H9 (cell line): Measurements from ENCODE around the gene SKIDA1. TPM values are rescaled to one million over a fixed set of nuclear protein-coding genes. Genes with fewer than 3 reads are reported as not detected.
A peak's percentile ranks its signal among the peaks of the same experiment; 100 is the strongest.

Experiments used
- DNase-seq: peaks from one replicate; pipeline ENCODE4 v3.0.0-alpha.2; 2017
- H2AFZ ChIP-seq: one replicate; pipeline ENCODE4 v1.6.1; 2013; ENCODE audit warnings: mild to moderate bottlenecking, low read length, control low read depth, moderate library complexity
- H2AK5ac ChIP-seq: 2 replicates; pipeline ENCODE4 v1.6.1; 2013; ENCODE audit warnings: low read length, control low read depth, mixed read lengths; ENCODE audit not compliant: insufficient read length
- H2BK120ac ChIP-seq: one replicate; pipeline ENCODE4 v1.6.1; 2013; ENCODE audit warnings: low read depth, mild to moderate bottlenecking, low read length, control low read depth, inconsistent platforms; ENCODE audit not compliant: poor library complexity, severe bottlenecking
- H2BK12ac ChIP-seq: 2 replicates; pipeline ENCODE4 v1.6.1; 2013; ENCODE audit warnings: low read length, control low read depth, mixed read lengths, low read depth; ENCODE audit not compliant: insufficient read length
- H2BK15ac ChIP-seq: 2 replicates; pipeline ENCODE4 v1.6.1; 2013; ENCODE audit warnings: low read depth, low read length, control low read depth
- H2BK20ac ChIP-seq: one replicate; pipeline ENCODE4 v1.6.1; 2013; ENCODE audit warnings: low read depth, mild to moderate bottlenecking, low read length, control low read depth, inconsistent platforms; ENCODE audit not compliant: poor library complexity, severe bottlenecking
- H2BK5ac ChIP-seq: 2 replicates; pipeline ENCODE4 v1.6.1; 2013; ENCODE audit warnings: low read length, control low read depth, mixed read lengths; ENCODE audit not compliant: insufficient read length
- H3K14ac ChIP-seq: 2 replicates; pipeline ENCODE4 v1.6.1; 2013; ENCODE audit warnings: low read length, control low read depth; ENCODE audit not compliant: insufficient read depth
- H3K18ac ChIP-seq: 2 replicates; pipeline ENCODE4 v1.6.1; 2013; ENCODE audit warnings: low read depth, mild to moderate bottlenecking, mixed read lengths, low read length, control low read depth; ENCODE audit not compliant: insufficient read length
- H3K23ac ChIP-seq: 2 replicates; pipeline ENCODE4 v1.6.1; 2013; ENCODE audit warnings: low read length, control low read depth, mixed read lengths, low read depth; ENCODE audit not compliant: insufficient read length
- H3K23me2 ChIP-seq: 2 replicates; pipeline ENCODE4 v1.6.1; 2013; ENCODE audit warnings: low read depth, mild to moderate bottlenecking, mixed read lengths, low read length, control low read depth; ENCODE audit not compliant: insufficient read length, poor library complexity, severe bottlenecking
- H3K27ac ChIP-seq: 2 replicates; pipeline ENCODE4 v1.5.1; 2013; ENCODE audit warnings: low read length, control low read depth, mixed read lengths, low read depth; ENCODE audit not compliant: insufficient read length
- H3K27me3 ChIP-seq: 2 replicates; pipeline ENCODE4 v1.6.1; 2013; ENCODE audit warnings: low read length, control low read depth, inconsistent platforms; ENCODE audit not compliant: insufficient read depth
- H3K4ac ChIP-seq: 2 replicates; pipeline ENCODE4 v1.6.1; 2013; ENCODE audit warnings: low read depth, mild to moderate bottlenecking, control low read depth, inconsistent platforms, low read length, moderate library complexity
- H3K4me1 ChIP-seq: 2 replicates; pipeline ENCODE4 v1.6.1; 2013; ENCODE audit warnings: low read length, control low read depth, inconsistent platforms; ENCODE audit not compliant: insufficient read depth
- H3K4me2 ChIP-seq: 2 replicates; pipeline ENCODE4 v1.6.1; 2013; ENCODE audit warnings: low read length, control low read depth, mixed read lengths; ENCODE audit not compliant: insufficient read length, insufficient read depth
- H3K56ac ChIP-seq: 2 replicates; pipeline ENCODE4 v1.6.1; 2013; ENCODE audit warnings: low read depth, mild to moderate bottlenecking, mixed read lengths, low read length, control low read depth; ENCODE audit not compliant: insufficient read length
- H3K79me1 ChIP-seq: 2 replicates; pipeline ENCODE4 v1.6.1; 2013; ENCODE audit warnings: low read depth, mild to moderate bottlenecking, moderate library complexity, low read length, control low read depth, inconsistent platforms; ENCODE audit not compliant: insufficient read depth, poor library complexity, severe bottlenecking
- H3K79me2 ChIP-seq: 2 replicates; pipeline ENCODE4 v1.6.1; 2013; ENCODE audit warnings: low read length, control low read depth, inconsistent platforms; ENCODE audit not compliant: insufficient read depth
- H3K9ac ChIP-seq: 2 replicates; pipeline ENCODE4 v1.6.1; 2013; ENCODE audit warnings: low read length, control low read depth, mixed read lengths; ENCODE audit not compliant: insufficient read length; ENCODE audit errors: extremely low read depth
- H3K9me3 ChIP-seq: one replicate; pipeline ENCODE4 v1.6.1; 2013; ENCODE audit warnings: low read depth, low read length, inconsistent platforms; ENCODE audit not compliant: control insufficient read depth
- H3T11ph ChIP-seq: one replicate; pipeline ENCODE4 v1.6.1; 2013; ENCODE audit warnings: mild to moderate bottlenecking, low read length, control low read depth, inconsistent platforms
- H4K20me1 ChIP-seq: one replicate; pipeline ENCODE4 v1.6.1; 2013; ENCODE audit not compliant: control insufficient read depth, insufficient read length, insufficient read depth
- H4K5ac ChIP-seq: 2 replicates; pipeline ENCODE4 v1.6.1; 2013; ENCODE audit warnings: low read depth, mild to moderate bottlenecking, mixed read lengths, low read length, control low read depth; ENCODE audit not compliant: insufficient read length
- H4K8ac ChIP-seq: replicated peaks from 2 replicates; pipeline ENCODE4 v1.6.1; 2013; ENCODE audit warnings: low read length, control low read depth, mixed read lengths, low read depth; ENCODE audit not compliant: insufficient read length
- H4K91ac ChIP-seq: 2 replicates; pipeline ENCODE4 v1.6.1; 2013; ENCODE audit warnings: low read depth, mild to moderate bottlenecking, moderate library complexity, mixed read lengths, low read length, control low read depth; ENCODE audit not compliant: insufficient read length
- H3K27ac Mint-ChIP-seq, 3 experiments: 2 replicates in 2 of 3; 3 replicates in 1 of 3; pipeline ENCODE4 v1.8.0; 2020 to 2021; ENCODE audit warnings: mixed read lengths in 3 of 3, mild to moderate bottlenecking in 1 of 3, moderate library complexity in 1 of 3
- H3K27me3 Mint-ChIP-seq: 2 replicates; pipeline ENCODE4 v1.8.0; 2021; ENCODE audit warnings: low read depth, mild to moderate bottlenecking, moderate library complexity, mixed read lengths
- H3K36me3 Mint-ChIP-seq, 3 experiments: 2 replicates in 2 of 3; 3 replicates in 1 of 3; pipeline ENCODE4 v1.8.0; 2020 to 2021; ENCODE audit warnings: low read depth in 3 of 3, mixed read lengths in 3 of 3; ENCODE audit not compliant: insufficient read depth in 1 of 3
- H3K4me1 Mint-ChIP-seq, 2 experiments: 2 replicates each; pipeline ENCODE4 v1.8.0; 2020; ENCODE audit warnings: mixed read lengths in 2 of 2
- H3K4me3 Mint-ChIP-seq, 2 experiments: 2 replicates in 1 of 2; 3 replicates in 1 of 2; pipeline ENCODE4 v1.8.0; 2020 to 2021; ENCODE audit warnings: mild to moderate bottlenecking in 2 of 2, mixed read lengths in 2 of 2, moderate library complexity in 1 of 2
- H3K9me3 Mint-ChIP-seq, 2 experiments: 2 replicates in 1 of 2; 3 replicates in 1 of 2; pipeline ENCODE4 v1.8.0; 2020; ENCODE audit warnings: mild to moderate bottlenecking in 2 of 2, mixed read lengths in 2 of 2, moderate library complexity in 1 of 2
- WGBS: extraction: QIAGEN DNeasy Blood & Tissue Kit; methylation state at CpG from one replicate; pipeline ENCODE4 v1.1.7; 2013; ENCODE audit warnings: missing lambda C conversion rate, low lambda C conversion rate, mixed read lengths; ENCODE audit not compliant: insufficient read length; ENCODE audit errors: extremely low coverage; 5-methylcytosine and 5-hydroxymethylcytosine counted together
- total RNA-seq: library from RNA; stranded (reverse); gene quantifications from 2 replicates; pipeline ENCODE4 v1.2.1, GENCODE V29; 2021
- TF ChIP-seq, protein P1 (sequence below): fragments of 200-600 bp; sonication (generic); conservative IDR thresholded peaks from 3 replicates; pipeline ENCODE4 v1.8.0; 2021; ENCODE audit warnings: antibody characterized with exemption, mild to moderate bottlenecking

The SKIDA1 gene
- total RNA-seq, 1 experiment from 2014 or later = 5.9 TPM

DNA sequence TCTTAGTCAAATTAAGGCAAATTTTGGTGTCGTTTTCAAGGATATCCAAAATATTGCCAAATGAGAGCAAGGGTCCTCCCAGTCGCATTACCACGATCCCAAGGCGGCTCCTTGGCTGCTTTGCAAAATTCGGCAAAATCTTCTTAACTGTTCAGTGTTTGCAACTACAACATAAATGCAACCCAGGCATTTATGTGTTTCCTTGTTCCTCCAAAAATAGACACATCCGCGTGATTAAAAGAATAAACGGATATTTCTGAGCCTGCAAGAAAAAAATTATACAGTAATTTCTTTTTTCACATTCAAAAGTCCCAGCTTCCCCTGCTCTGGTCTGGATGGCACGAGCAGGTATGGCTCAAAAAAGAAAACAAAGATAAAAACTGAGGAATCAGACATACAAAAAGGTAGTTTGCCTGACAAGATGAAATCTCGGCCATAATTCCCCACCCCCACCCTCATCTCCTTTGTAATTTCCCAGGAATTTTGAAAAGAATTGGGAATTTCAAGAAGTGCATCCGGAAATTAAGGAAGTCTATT lies 6.0 kb downstream of the SKIDA1 start:
- H3K27me3 Mint-ChIP-seq = peaks cover 43% of the 10 kb centered on the region
- no peaks in the 10 kb centered on the region for H3K79me1 ChIP-seq
- H3K4me1 Mint-ChIP-seq = peaks cover 81 to 82% of the 10 kb centered on the region in 2 experiments
- H4K8ac ChIP-seq = no peak overlapping the region
- no peak overlapping the region for H3K27ac ChIP-seq
- H3K27ac Mint-ChIP-seq = peak overlapping the region in 1 of 3 experiments; percentile 21; a peak in 1 of 7 replicates
- H4K5ac ChIP-seq = no peak overlapping the region
- H2BK120ac ChIP-seq = no peak overlapping the region
- peak overlapping the region; percentile 89 for H3K4me2 ChIP-seq
- DNase-seq = no peak
- H2AFZ ChIP-seq = no peak overlapping the region
- H3K56ac ChIP-seq = no peak overlapping the region
- H3K27me3 ChIP-seq = peaks cover 19% of the 10 kb centered on the region; the same call in 1 of the 2 replicates
- no peaks in the 10 kb centered on the region for H3K9me3 ChIP-seq
- no peak overlapping the region for H2BK5ac ChIP-seq
- H3K23ac ChIP-seq = no peak overlapping the region
- H3K79me2 ChIP-seq = no peaks in the 10 kb centered on the region
- no peaks in the 10 kb centered on the region for H4K20me1 ChIP-seq
- H3K4me1 ChIP-seq = peaks cover 9% of the 10 kb centered on the region; the same call in 1 of the 2 replicates
- H3T11ph ChIP-seq = no peak overlapping the region
- H3K14ac ChIP-seq = no peak overlapping the region
- H3K36me3 Mint-ChIP-seq = no peaks in the 10 kb centered on the region; a peak in 1 of 7 replicates
- peak overlapping the region; percentile 85 to 87 for H3K4me3 Mint-ChIP-seq
- no CpG with 5 or more reads among the region's 11 CpGs for WGBS
- no peaks in the 10 kb centered on the region; a peak in 2 of 5 replicates for H3K9me3 Mint-ChIP-seq
- no peak overlapping the region for H2AK5ac ChIP-seq
- H3K18ac ChIP-seq = no peak overlapping the region
- H2BK15ac ChIP-seq = no peak overlapping the region
- no peak overlapping the region for H3K4ac ChIP-seq
- H4K91ac ChIP-seq = no peak overlapping the region
- no peak overlapping the region for H2BK12ac ChIP-seq
- TF ChIP-seq, protein P1, sequence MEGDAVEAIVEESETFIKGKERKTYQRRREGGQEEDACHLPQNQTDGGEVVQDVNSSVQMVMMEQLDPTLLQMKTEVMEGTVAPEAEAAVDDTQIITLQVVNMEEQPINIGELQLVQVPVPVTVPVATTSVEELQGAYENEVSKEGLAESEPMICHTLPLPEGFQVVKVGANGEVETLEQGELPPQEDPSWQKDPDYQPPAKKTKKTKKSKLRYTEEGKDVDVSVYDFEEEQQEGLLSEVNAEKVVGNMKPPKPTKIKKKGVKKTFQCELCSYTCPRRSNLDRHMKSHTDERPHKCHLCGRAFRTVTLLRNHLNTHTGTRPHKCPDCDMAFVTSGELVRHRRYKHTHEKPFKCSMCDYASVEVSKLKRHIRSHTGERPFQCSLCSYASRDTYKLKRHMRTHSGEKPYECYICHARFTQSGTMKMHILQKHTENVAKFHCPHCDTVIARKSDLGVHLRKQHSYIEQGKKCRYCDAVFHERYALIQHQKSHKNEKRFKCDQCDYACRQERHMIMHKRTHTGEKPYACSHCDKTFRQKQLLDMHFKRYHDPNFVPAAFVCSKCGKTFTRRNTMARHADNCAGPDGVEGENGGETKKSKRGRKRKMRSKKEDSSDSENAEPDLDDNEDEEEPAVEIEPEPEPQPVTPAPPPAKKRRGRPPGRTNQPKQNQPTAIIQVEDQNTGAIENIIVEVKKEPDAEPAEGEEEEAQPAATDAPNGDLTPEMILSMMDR = no peak
- no peak overlapping the region for H2BK20ac ChIP-seq
- peaks cover 51% of the 10 kb centered on the region for H3K23me2 ChIP-seq
- no peak overlapping the region for H3K9ac ChIP-seq
